ENCODE results near the gene PPM1G.
"Not testable (repeated sequence)": the region's sequence is repeated elsewhere in the genome, so short reads cannot be mapped to it uniquely, and the experiment has no call there.

The PPM1G gene

GRCh38 chr2:27441226-27441926 is 32.0 kb upstream of the PPM1G start:
- DNase-seq: no peak
- Histone ChIP-seq H3K27ac (ENCODE audit: insufficient read depth, low read length, poor library complexity, severe bottlenecking) (no peak overlapping the region), H3K27me3 (replicated peaks; ENCODE audit: control insufficient read depth, insufficient read depth, low read length, poor library complexity, severe bottlenecking) (no peaks in the 10 kb centered on the region), H3K9me3 (ENCODE audit: control insufficient read depth, low read length) (no peaks in the 10 kb centered on the region), H3K4me1 (ENCODE audit: control insufficient read depth, insufficient read depth, low read length, poor library complexity, severe bottlenecking) (no peaks in the 10 kb centered on the region), H3K4me3 (ENCODE audit: insufficient read depth, low read depth, low read length, poor library complexity, severe bottlenecking) (no peak overlapping the region), H3K36me3 (ENCODE audit: control insufficient read depth, insufficient read depth, low read length) (peaks cover 65% of the 10 kb centered on the region)

GRCh38 chr2:27435628-27436027 is 26.2 kb upstream of the PPM1G start:
- Histone ChIP-seq H3K27me3 (replicated peaks; ENCODE audit: control insufficient read depth, insufficient read depth, low read length, poor library complexity, severe bottlenecking) (no peaks in the 10 kb centered on the region), H3K36me3 (ENCODE audit: control insufficient read depth, insufficient read depth, low read length) (peaks cover 73% of the 10 kb centered on the region), H3K27ac (ENCODE audit: insufficient read depth, low read length, poor library complexity, severe bottlenecking) (no peak overlapping the region), H3K4me3 (ENCODE audit: insufficient read depth, low read depth, low read length, poor library complexity, severe bottlenecking) (no peak overlapping the region), H3K9me3 (ENCODE audit: control insufficient read depth, low read length) (no peaks in the 10 kb centered on the region), H3K4me1 (ENCODE audit: control insufficient read depth, insufficient read depth, low read length, poor library complexity, severe bottlenecking) (peaks cover 9% of the 10 kb centered on the region)
- DNase-seq: no peak

- no peaks in the 10 kb centered on the region for H3K27me3 ChIP-seq (replicated peaks; ENCODE audit: control insufficient read depth, insufficient read depth, low read length, poor library complexity, severe bottlenecking)
- peaks cover 25% of the 10 kb centered on the region for H3K4me1 ChIP-seq (ENCODE audit: control insufficient read depth, insufficient read depth, low read length, poor library complexity, severe bottlenecking)
- H3K4me3 ChIP-seq (ENCODE audit: insufficient read depth, low read depth, low read length, poor library complexity, severe bottlenecking): no peak overlapping the region
- peaks cover 34% of the 10 kb centered on the region for H3K36me3 ChIP-seq (ENCODE audit: control insufficient read depth, insufficient read depth, low read length)
- DNase-seq: peak in 1 of 3 donors; percentile 24
- no peak overlapping the region for H3K27ac ChIP-seq (ENCODE audit: insufficient read depth, low read length, poor library complexity, severe bottlenecking)
- H3K9me3 ChIP-seq (ENCODE audit: control insufficient read depth, low read length): no peaks in the 10 kb centered on the region
These were observed 22.0 kb upstream of the PPM1G start for GRCh38 chr2:27431395-27431794.

GRCh38 chr2:27428978-27429541 is 19.7 kb upstream of the PPM1G start:
- Histone ChIP-seq H3K4me1 (ENCODE audit: control insufficient read depth, insufficient read depth, low read length, poor library complexity, severe bottlenecking) (peaks cover 25% of the 10 kb centered on the region), H3K36me3 (ENCODE audit: control insufficient read depth, insufficient read depth, low read length) (peaks cover 11% of the 10 kb centered on the region), H3K27me3 (replicated peaks; ENCODE audit: control insufficient read depth, insufficient read depth, low read length, poor library complexity, severe bottlenecking) (no peaks in the 10 kb centered on the region), H3K4me3 (ENCODE audit: insufficient read depth, low read depth, low read length, poor library complexity, severe bottlenecking) (peak overlapping the region; percentile 89), H3K9me3 (ENCODE audit: control insufficient read depth, low read length) (no peaks in the 10 kb centered on the region), H3K27ac (ENCODE audit: insufficient read depth, low read length, poor library complexity, severe bottlenecking) (peak overlapping the region; percentile 89)
- peak; percentile 62 to 68 (median 62) for DNase-seq

- no peaks in the 10 kb centered on the region for H3K9me3 ChIP-seq (ENCODE audit: control insufficient read depth, low read length)
These were observed 19.0 kb upstream of the PPM1G start, which contains the start of gene NRBP1 for GRCh38 chr2:27428213-27428977. NRBP1 (plus strand) TSS chr2:27428631; CDS start chr2:27433274, 4,643 bp downstream.

GRCh38 chr2:27427863-27428212 is 18.4 kb upstream of the PPM1G start:
- Histone ChIP-seq H3K4me1 (ENCODE audit: control insufficient read depth, insufficient read depth, low read length, poor library complexity, severe bottlenecking) (peaks cover 25% of the 10 kb centered on the region), H3K4me3 (ENCODE audit: insufficient read depth, low read depth, low read length, poor library complexity, severe bottlenecking) (peak overlapping the region; percentile 89), H3K27ac (ENCODE audit: insufficient read depth, low read length, poor library complexity, severe bottlenecking) (peak overlapping the region; percentile 89), H3K27me3 (replicated peaks; ENCODE audit: control insufficient read depth, insufficient read depth, low read length, poor library complexity, severe bottlenecking) (no peaks in the 10 kb centered on the region), H3K9me3 (ENCODE audit: control insufficient read depth, low read length) (no peaks in the 10 kb centered on the region), H3K36me3 (ENCODE audit: control insufficient read depth, insufficient read depth, low read length) (no peaks in the 10 kb centered on the region)
- no peak for DNase-seq

More at GRCh38 chr2:27428213-27428977, 19.0 kb upstream of the PPM1G start, which contains the start of gene NRBP1:
- H3K4me3 ChIP-seq (ENCODE audit: insufficient read depth, low read depth, low read length, poor library complexity, severe bottlenecking): peak within 1 kb of the TSS; percentile 89
- no peaks in the 10 kb centered on the region for H3K27me3 ChIP-seq (replicated peaks; ENCODE audit: control insufficient read depth, insufficient read depth, low read length, poor library complexity, severe bottlenecking)
- peak; percentile 77 to 84 (median 82) for DNase-seq
- peak within 1 kb of the TSS; percentile 89 for H3K27ac ChIP-seq (ENCODE audit: insufficient read depth, low read length, poor library complexity, severe bottlenecking)
- peaks cover 4% of the 10 kb centered on the region for H3K36me3 ChIP-seq (ENCODE audit: control insufficient read depth, insufficient read depth, low read length)
- peaks cover 25% of the 10 kb centered on the region for H3K4me1 ChIP-seq (ENCODE audit: control insufficient read depth, insufficient read depth, low read length, poor library complexity, severe bottlenecking)

GRCh38 chr2:27425039-27425438 is 15.6 kb upstream of the PPM1G start:
- peaks cover 10% of the 10 kb centered on the region for H3K4me1 ChIP-seq (ENCODE audit: control insufficient read depth, insufficient read depth, low read length, poor library complexity, severe bottlenecking)

GRCh38 chr2:27422958-27423357 is 13.6 kb upstream of the PPM1G start:
- Histone ChIP-seq H3K27ac (ENCODE audit: insufficient read depth, low read length, poor library complexity, severe bottlenecking) (no peak overlapping the region), H3K4me1 (ENCODE audit: control insufficient read depth, insufficient read depth, low read length, poor library complexity, severe bottlenecking) (no peaks in the 10 kb centered on the region), H3K36me3 (ENCODE audit: control insufficient read depth, insufficient read depth, low read length) (no peaks in the 10 kb centered on the region), H3K27me3 (replicated peaks; ENCODE audit: control insufficient read depth, insufficient read depth, low read length, poor library complexity, severe bottlenecking) (no peaks in the 10 kb centered on the region), H3K4me3 (ENCODE audit: insufficient read depth, low read depth, low read length, poor library complexity, severe bottlenecking) (no peak overlapping the region), H3K9me3 (ENCODE audit: control insufficient read depth, low read length) (no peaks in the 10 kb centered on the region)
- DNase-seq: no peak

More at GRCh38 chr2:27425039-27425438, 15.6 kb upstream of the PPM1G start:
- H3K9me3 ChIP-seq (ENCODE audit: control insufficient read depth, low read length); H3K36me3 ChIP-seq (ENCODE audit: control insufficient read depth, insufficient read depth, low read length); DNase-seq; H3K27me3 ChIP-seq (replicated peaks; ENCODE audit: control insufficient read depth, insufficient read depth, low read length, poor library complexity, severe bottlenecking); H3K27ac ChIP-seq (ENCODE audit: insufficient read depth, low read length, poor library complexity, severe bottlenecking); H3K4me3 ChIP-seq (ENCODE audit: insufficient read depth, low read depth, low read length, poor library complexity, severe bottlenecking): not testable (repeated sequence)

- DNase-seq: no peak
- H3K9me3 ChIP-seq (ENCODE audit: control insufficient read depth, low read length): no peaks in the 10 kb centered on the region
- no peak overlapping the region for H3K4me3 ChIP-seq (ENCODE audit: insufficient read depth, low read depth, low read length, poor library complexity, severe bottlenecking)
- H3K27ac ChIP-seq (ENCODE audit: insufficient read depth, low read length, poor library complexity, severe bottlenecking): no peak overlapping the region
- no peaks in the 10 kb centered on the region for H3K4me1 ChIP-seq (ENCODE audit: control insufficient read depth, insufficient read depth, low read length, poor library complexity, severe bottlenecking)
- no peaks in the 10 kb centered on the region for H3K36me3 ChIP-seq (ENCODE audit: control insufficient read depth, insufficient read depth, low read length)
- no peaks in the 10 kb centered on the region for H3K27me3 ChIP-seq (replicated peaks; ENCODE audit: control insufficient read depth, insufficient read depth, low read length, poor library complexity, severe bottlenecking)
These were observed 12.4 kb upstream of the PPM1G start for GRCh38 chr2:27421660-27422250.

All from effector memory CD4-positive, alpha-beta T cell (primary cell).